ENCODE results near the gene MRPL53. TPM values are rescaled to one million over a fixed set of nuclear protein-coding genes. Genes with fewer than 3 reads are reported as not detected.

MRPL53 gene
- total and polyA plus RNA-seq, 2 donors from 2014 or later, result 85.1 to 157 TPM

GRCh38 chr2:74502720-74503505, 30.4 kb upstream of the MRPL53 start:
- H3K27me3 ChIP-seq (ENCODE audit: control insufficient read depth, insufficient read depth, low read length), result peaks cover 9% of the 10 kb centered on the region
- DNase-seq (peak; percentile 76 to 96 (median 89)), FAIRE-seq (no peak)
- no peak for TF ChIP-seq CTCF (IDR thresholded peaks at IDR 0.05; ENCODE audit: borderline replicate concordance, extremely low read depth, insufficient read depth)
- peak overlapping the region; percentile 20 to 89 (median 83) for H3K4me3 ChIP-seq (ENCODE audit: low read length in 3 of 3)
- H3K9me3 ChIP-seq (ENCODE audit: control insufficient read depth in 2 of 3, insufficient read depth in 1 of 3, low read length in 3 of 3), result no peaks in the 10 kb centered on the region
- peaks cover 3 to 17% (median 8%) of the 10 kb centered on the region in 3 donors for H3K36me3 ChIP-seq (ENCODE audit: control insufficient read depth in 2 of 3, insufficient read depth in 3 of 3, low read length in 3 of 3)
- H3K4me1 ChIP-seq (ENCODE audit: control insufficient read depth in 2 of 3, insufficient read depth in 2 of 3, low read depth in 1 of 3, low read length in 3 of 3), result peaks cover 0 to 32% (median 22%) of the 10 kb centered on the region in 3 donors
- H3K27ac ChIP-seq (ENCODE audit: low read depth in 2 of 2, low read length in 2 of 2), result peak overlapping the region; percentile 86 to 87
- peak overlapping the region in 2 of 3 donors; percentile 64 to 75 for H3K9ac ChIP-seq (ENCODE audit: low read length in 3 of 3)
- intact Hi-C loops (cut with DNase I), result no loop called here

- Histone ChIP-seq H3K27me3 (ENCODE audit: control insufficient read depth, insufficient read depth, low read length) (peaks cover 10% of the 10 kb centered on the region), H3K4me3 (ENCODE audit: low read length in 3 of 3) (peak overlapping the region; percentile 41 to 89 (median 83)), H3K4me1 (ENCODE audit: control insufficient read depth in 2 of 3, insufficient read depth in 2 of 3, low read depth in 1 of 3, low read length in 3 of 3) (peaks cover 0 to 35% (median 22%) of the 10 kb centered on the region in 3 donors), H3K27ac (ENCODE audit: low read depth in 2 of 2, low read length in 2 of 2) (peak overlapping the region; percentile 86 to 87), H3K9ac (ENCODE audit: low read length in 3 of 3) (peak overlapping the region in 1 of 3 donors; percentile 75), H3K9me3 (ENCODE audit: control insufficient read depth in 2 of 3, insufficient read depth in 1 of 3, low read length in 3 of 3) (no peaks in the 10 kb centered on the region), H3K36me3 (ENCODE audit: control insufficient read depth in 2 of 3, insufficient read depth in 3 of 3, low read length in 3 of 3) (peaks cover 3 to 17% (median 8%) of the 10 kb centered on the region in 3 donors)
- TF ChIP-seq CTCF (IDR thresholded peaks at IDR 0.05; ENCODE audit: borderline replicate concordance, extremely low read depth, insufficient read depth), result no peak
- peak; percentile 45 to 76 (median 72) for DNase-seq
- intact Hi-C loops (cut with DNase I), result no loop called here
- no peak for FAIRE-seq
These were observed 29.8 kb upstream of the MRPL53 start for GRCh38 chr2:74502147-74502719.

GRCh38 chr2:74501335-74502071, 29.0 kb upstream of the MRPL53 start:
- H3K9ac ChIP-seq (ENCODE audit: low read length in 3 of 3), result no peak overlapping the region
- no peak for TF ChIP-seq CTCF (IDR thresholded peaks at IDR 0.05; ENCODE audit: borderline replicate concordance, extremely low read depth, insufficient read depth)
- H3K36me3 ChIP-seq (ENCODE audit: control insufficient read depth in 2 of 3, insufficient read depth in 3 of 3, low read length in 3 of 3), result peaks cover 3 to 17% (median 8%) of the 10 kb centered on the region in 3 donors
- H3K9me3 ChIP-seq (ENCODE audit: control insufficient read depth in 2 of 3, insufficient read depth in 1 of 3, low read length in 3 of 3), result no peaks in the 10 kb centered on the region
- intact Hi-C loops (cut with DNase I), result no loop called here
- FAIRE-seq, result no peak
- peak in 4 of 5 donors; percentile 86 to 93 (median 87) for DNase-seq
- peak overlapping the region in 2 of 3 donors; percentile 83 to 89 for H3K4me3 ChIP-seq (ENCODE audit: low read length in 3 of 3)
- peaks cover 0 to 30% (median 18%) of the 10 kb centered on the region in 3 donors for H3K4me1 ChIP-seq (ENCODE audit: control insufficient read depth in 2 of 3, insufficient read depth in 2 of 3, low read depth in 1 of 3, low read length in 3 of 3)
- peaks cover 12% of the 10 kb centered on the region for H3K27me3 ChIP-seq (ENCODE audit: control insufficient read depth, insufficient read depth, low read length)
- H3K27ac ChIP-seq (ENCODE audit: low read depth in 2 of 2, low read length in 2 of 2), result no peak overlapping the region

All from kidney (tissue), 14 donors.